ENCODE data around the gene COL11A2.

DNA sequence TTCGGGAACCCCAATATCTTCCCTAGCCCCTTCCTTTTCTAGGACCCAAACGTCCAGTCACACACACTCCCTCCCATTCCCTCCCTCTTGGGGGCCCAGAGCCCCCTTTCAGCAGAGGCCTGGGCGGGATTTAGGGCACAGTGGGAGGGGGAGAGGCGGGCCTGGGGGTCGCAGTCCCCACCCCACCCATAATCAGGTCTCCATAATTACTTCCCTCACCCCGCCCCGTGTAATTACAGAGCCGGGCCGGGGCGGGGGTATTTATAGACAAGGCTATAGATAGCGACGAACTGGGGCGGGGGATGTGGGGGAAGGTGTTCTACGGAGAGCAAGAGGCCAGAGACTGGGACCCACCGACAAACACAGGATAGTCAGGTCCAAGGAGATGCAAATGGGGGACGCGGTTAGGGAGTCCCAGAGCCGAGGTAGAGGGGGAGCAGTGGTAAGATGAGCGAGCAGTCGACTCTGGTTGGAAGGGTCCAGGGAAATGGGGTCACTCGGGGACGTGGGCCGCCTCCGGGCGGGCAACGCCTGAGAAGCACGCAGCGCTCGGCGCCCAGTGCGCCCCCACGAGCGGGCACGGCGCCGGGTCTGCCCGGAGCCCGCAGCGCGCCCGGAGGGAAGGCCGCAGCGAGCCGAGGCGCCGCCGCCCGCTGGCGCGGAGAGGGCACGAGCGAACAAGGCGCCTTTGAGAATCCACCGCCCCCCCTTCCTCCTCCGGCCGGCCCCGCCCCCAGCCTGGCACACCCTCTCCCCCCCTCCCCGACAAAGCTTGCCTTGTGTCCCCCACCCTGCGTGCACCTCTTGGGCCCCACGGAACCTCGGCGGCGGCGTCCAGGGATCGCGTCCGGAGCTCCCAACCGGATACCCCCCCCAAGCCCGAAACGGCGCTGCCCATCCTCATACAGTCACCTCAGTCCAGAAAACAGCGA is 670 bp upstream of the COL11A2 start:
- TF ChIP-seq MEF2A (IDR thresholded peaks at IDR 0.05; ENCODE audit: borderline replicate concordance, low read depth) (no peak), MAX (IDR thresholded peaks at IDR 0.05; ENCODE audit: low read depth) (no peak), NFIC (IDR thresholded peaks at IDR 0.05; ENCODE audit: borderline replicate concordance) (no peak), EP300 (IDR thresholded peaks at IDR 0.05; ENCODE audit: borderline replicate concordance in 1 of 2, low read depth in 1 of 2, low read length in 1 of 2) (no peak), CHD2 (IDR thresholded peaks at IDR 0.05; ENCODE audit: low read length, partially characterized antibody) (no peak), RAD21 (IDR thresholded peaks at IDR 0.05; ENCODE audit: low read length) (no peak), SMC3 (IDR thresholded peaks at IDR 0.05; ENCODE audit: low read depth, low read length) (no peak), RFX5 (IDR thresholded peaks at IDR 0.05; ENCODE audit: low read length) (no peak), TAF1 (IDR thresholded peaks at IDR 0.05; ENCODE audit: borderline replicate concordance, low read depth, low read length) (no peak), JUND (IDR thresholded peaks at IDR 0.05) (no peak), MXI1 (IDR thresholded peaks at IDR 0.05; ENCODE audit: low read depth, low read length) (no peak), FOXM1 (IDR thresholded peaks at IDR 0.05; ENCODE audit: low read depth) (no peak)
- TF ChIP-seq, protein P1, sequence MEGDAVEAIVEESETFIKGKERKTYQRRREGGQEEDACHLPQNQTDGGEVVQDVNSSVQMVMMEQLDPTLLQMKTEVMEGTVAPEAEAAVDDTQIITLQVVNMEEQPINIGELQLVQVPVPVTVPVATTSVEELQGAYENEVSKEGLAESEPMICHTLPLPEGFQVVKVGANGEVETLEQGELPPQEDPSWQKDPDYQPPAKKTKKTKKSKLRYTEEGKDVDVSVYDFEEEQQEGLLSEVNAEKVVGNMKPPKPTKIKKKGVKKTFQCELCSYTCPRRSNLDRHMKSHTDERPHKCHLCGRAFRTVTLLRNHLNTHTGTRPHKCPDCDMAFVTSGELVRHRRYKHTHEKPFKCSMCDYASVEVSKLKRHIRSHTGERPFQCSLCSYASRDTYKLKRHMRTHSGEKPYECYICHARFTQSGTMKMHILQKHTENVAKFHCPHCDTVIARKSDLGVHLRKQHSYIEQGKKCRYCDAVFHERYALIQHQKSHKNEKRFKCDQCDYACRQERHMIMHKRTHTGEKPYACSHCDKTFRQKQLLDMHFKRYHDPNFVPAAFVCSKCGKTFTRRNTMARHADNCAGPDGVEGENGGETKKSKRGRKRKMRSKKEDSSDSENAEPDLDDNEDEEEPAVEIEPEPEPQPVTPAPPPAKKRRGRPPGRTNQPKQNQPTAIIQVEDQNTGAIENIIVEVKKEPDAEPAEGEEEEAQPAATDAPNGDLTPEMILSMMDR (IDR thresholded peaks at IDR 0.05): no peak
- TF ChIP-seq, protein P2, sequence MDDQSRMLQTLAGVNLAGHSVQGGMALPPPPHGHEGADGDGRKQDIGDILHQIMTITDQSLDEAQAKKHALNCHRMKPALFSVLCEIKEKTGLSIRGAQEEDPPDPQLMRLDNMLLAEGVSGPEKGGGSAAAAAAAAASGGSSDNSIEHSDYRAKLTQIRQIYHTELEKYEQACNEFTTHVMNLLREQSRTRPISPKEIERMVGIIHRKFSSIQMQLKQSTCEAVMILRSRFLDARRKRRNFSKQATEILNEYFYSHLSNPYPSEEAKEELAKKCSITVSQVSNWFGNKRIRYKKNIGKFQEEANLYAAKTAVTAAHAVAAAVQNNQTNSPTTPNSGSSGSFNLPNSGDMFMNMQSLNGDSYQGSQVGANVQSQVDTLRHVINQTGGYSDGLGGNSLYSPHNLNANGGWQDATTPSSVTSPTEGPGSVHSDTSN (IDR thresholded peaks at IDR 0.05): no peak

All from SK-N-SH (cell line).